Activated naive CD8-positive, alpha-beta T cell (primary cell): ENCODE results near the gene FAM168B.

Source experiments
- H3K27ac Mint-ChIP-seq: one replicate; pipeline ENCODE4 v1.8.0; 2021; ENCODE audit warnings: mixed read lengths
- H3K27me3 Mint-ChIP-seq: one replicate; pipeline ENCODE4 v1.8.0; 2021; ENCODE audit warnings: mixed read lengths
- H3K36me3 Mint-ChIP-seq: one replicate; pipeline ENCODE4 v1.8.0; 2021; ENCODE audit warnings: mixed read lengths
- H3K4me1 Mint-ChIP-seq: one replicate; pipeline ENCODE4 v1.8.0; 2021; ENCODE audit warnings: low read depth, mixed read lengths
- H3K4me3 Mint-ChIP-seq: one replicate; pipeline ENCODE4 v1.8.0; 2021; ENCODE audit warnings: mild to moderate bottlenecking, mixed read lengths
- H3K9me3 Mint-ChIP-seq: one replicate; pipeline ENCODE4 v1.8.0; 2021; ENCODE audit warnings: low read depth, mixed read lengths

The FAM168B gene

DNA sequence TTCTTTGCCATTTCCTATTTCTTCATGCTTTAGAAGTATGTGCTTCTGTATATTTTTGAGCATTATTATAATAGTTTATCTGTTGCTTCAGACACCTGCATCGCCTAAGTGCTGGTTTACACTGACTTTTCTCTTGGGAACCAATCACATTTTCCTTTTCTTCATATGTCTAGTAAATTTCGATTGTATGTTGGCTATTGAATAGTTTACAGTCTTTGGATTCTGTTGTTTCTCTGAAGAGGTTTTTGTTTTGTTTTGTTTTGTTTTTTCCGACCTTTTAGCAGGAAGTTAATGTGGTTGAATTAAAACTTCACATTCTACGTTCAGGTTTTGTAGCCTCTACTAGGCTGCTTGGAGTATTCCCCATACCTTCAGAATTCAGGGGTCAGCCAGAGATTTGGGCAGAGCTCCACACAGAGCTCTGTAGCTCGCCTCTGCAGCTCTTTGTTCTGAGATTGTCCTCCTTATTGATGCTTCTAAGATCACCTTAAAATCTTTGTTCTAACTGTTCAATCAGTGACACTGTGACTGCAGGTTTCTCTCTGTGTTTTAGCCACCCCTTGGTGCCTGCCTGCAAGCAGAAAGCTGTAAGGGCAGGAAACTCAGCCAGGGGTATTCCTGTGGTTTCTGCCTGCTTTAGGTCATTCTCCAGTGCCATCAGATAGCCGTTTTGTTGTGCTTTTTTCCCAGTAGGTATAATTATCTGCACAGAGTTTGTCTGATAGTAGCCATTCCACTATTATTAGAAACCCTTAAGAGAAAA, 83.4 kb downstream of the FAM168B start:
- Mint-ChIP-seq H3K9me3 (no peaks in the 10 kb centered on the region), H3K27me3 (no peaks in the 10 kb centered on the region), H3K36me3 (no peaks in the 10 kb centered on the region), H3K4me1 (peaks cover 37% of the 10 kb centered on the region), H3K4me3 (peak overlapping the region; percentile 68), H3K27ac (no peak overlapping the region)

DNA sequence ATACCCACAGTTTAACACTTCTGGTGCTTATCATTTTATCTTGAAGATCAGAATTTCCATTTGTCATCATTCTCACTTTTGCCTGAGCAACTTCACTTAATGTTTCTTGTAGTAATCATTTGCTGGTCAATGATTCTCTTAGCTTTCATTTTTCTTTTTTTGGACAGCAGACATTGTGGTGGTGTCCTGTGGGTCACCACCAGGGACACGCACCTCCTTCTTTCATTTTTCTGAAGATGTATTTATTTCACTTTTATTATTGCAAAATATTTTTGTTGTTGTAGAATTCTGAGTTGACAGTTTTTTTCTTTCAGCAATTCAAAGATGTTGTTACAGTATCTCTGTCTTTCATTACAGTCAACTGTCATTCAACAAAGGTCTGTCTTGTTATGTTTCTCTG, 84.3 kb downstream of the FAM168B start:
- Mint-ChIP-seq H3K36me3 (no peaks in the 10 kb centered on the region), H3K27me3 (no peaks in the 10 kb centered on the region), H3K9me3 (no peaks in the 10 kb centered on the region), H3K4me1 (peaks cover 37% of the 10 kb centered on the region), H3K4me3 (no peak overlapping the region), H3K27ac (no peak overlapping the region)

DNA sequence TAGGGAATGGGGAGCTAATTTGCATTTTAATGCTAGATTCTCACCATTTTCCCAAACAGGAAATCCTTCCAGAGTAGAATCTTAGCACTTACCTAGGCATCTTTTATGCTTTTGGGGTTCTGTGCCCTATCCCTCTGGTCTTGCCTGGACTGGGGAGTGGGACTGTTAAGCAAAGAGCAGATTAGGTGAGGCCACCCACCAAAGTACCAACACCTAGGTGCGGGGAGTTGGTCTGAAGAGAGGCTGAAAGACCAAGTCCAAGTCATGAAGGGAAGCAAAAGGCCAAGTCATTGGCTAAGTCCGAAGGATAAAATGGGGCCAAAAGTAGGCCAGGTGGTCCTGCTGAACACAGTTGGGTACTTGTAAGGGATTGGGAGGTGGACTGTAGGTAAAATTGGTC, 86.7 kb downstream of the FAM168B start:
- Mint-ChIP-seq H3K27ac (no peak overlapping the region), H3K4me1 (peaks cover 27% of the 10 kb centered on the region), H3K27me3 (no peaks in the 10 kb centered on the region), H3K36me3 (no peaks in the 10 kb centered on the region), H3K9me3 (no peaks in the 10 kb centered on the region), H3K4me3 (no peak overlapping the region)

DNA sequence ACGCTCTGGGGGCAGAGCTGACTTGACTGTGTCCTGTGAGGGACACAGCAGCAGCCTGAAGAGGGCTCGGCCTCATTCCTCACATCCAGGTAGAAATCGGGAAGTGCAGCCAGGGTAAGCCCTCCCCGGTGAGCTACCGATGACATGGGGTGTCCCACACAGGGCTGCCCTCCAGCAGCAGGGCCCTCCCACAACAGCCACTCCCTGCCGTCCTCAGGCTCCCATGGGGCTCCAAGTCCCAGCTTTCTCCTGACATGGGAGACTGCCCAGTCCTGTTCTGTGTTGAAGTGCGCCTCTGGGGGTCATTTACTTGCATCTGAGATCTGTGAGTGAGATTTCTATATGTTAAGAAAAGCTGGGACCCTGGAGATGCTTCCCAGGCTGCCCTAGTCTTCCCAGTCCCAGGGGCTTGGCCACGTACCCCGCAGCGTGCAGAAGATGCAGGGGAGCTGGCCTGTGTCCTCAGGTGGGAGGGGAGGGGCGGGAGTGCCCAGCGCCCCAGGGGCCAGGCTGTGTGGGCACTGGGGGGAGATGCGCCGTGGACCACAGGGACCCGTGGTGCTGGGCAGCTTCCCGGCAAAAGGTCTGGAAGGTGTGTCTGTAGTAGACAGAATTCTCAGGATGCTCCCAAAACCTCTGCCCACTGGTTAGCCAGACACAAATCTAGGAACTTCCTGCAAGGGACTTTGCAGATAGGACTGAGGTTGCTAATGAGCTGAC, 87.9 kb downstream of the FAM168B start:
- peaks cover 15% of the 10 kb centered on the region for H3K4me1 Mint-ChIP-seq

DNA sequence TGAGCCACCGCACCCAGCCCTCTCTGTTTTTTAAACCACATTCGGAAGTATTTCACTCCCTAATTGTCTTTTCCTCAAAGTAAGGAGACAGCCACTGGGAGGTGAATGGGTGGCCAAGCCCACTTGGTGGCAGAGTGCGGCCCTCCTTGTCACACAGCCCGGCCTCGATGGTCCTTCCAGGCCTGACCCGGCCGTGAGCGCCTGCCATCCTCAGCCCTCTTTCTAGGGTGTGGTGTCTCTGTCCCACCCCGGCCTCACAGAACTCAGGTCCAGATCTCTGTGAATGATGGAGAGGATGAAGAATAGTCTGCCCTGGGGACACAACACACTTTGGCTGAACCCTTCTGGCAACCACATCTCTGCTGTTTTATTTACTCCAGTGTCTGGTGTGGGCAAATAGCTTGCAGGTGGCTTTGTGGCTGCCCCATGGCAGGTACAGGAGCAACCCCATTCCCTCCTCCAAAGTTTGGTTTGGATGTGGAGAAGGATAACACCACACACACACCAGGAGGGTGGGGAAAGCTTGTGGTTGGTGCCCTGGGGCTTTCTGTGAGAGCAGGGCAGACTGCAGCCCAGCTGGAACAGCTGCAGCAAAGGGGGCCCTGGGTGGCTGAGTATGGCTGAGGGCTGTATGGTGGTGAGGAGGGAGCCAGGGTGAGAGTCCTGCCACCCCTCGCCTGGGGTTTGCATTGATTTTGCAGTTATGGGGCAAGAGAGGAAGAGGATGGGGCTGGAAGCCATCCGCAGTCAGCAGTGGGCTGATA, 88.6 kb downstream of the FAM168B start:
- Mint-ChIP-seq H3K27me3 (peaks cover 2% of the 10 kb centered on the region), H3K27ac (no peak overlapping the region), H3K4me1 (peaks cover 8% of the 10 kb centered on the region), H3K4me3 (no peak overlapping the region), H3K36me3 (no peaks in the 10 kb centered on the region), H3K9me3 (no peaks in the 10 kb centered on the region)

More for the DNA sequence above, 87.9 kb downstream of the FAM168B start:
- Mint-ChIP-seq H3K4me3 (no peak overlapping the region), H3K36me3 (no peaks in the 10 kb centered on the region), H3K27ac (no peak overlapping the region), H3K9me3 (no peaks in the 10 kb centered on the region), H3K27me3 (peaks cover 2% of the 10 kb centered on the region)

DNA sequence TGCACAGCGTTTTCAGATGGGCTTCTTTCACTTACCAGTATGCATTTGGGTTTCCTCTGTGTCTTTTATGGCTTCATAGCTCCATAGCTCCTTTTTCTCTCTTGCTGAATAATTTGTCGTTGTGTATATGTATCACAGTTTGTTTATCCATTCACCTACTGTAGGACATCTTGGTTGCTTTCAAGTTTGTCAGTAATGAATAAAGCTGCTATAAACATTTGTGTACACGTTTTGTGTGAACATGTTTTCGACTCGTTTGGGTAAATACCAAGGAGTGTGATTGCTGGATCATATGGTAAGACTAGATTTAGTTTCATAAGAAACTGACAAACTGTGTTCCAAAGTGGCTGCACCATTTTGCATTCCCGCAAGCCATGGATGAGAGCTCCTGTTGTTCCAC, 94.7 kb downstream of the FAM168B start:
- Mint-ChIP-seq H3K9me3 (no peaks in the 10 kb centered on the region), H3K4me3 (no peak overlapping the region), H3K27ac (no peak overlapping the region), H3K4me1 (no peaks in the 10 kb centered on the region), H3K36me3 (no peaks in the 10 kb centered on the region), H3K27me3 (peaks cover 2% of the 10 kb centered on the region)
